Naive thymus-derived CD4-positive, alpha-beta T cell (primary cell): ENCODE results near the gene EPHA3. TPM values are rescaled to one million over a fixed set of nuclear protein-coding genes. Genes with fewer than 3 reads are reported as not detected.

Experiments
- ATAC-seq: fragments of 150-1000 bp; cut with Tn5 transposase; 2 replicates; pipeline ENCODE4 v1.10.0; 2021; ENCODE audit warnings: mild to moderate bottlenecking, moderate library complexity
- CTCF ChIA-PET: fragments of 350-600 bp; sonication (Branson Sonifier 250); formaldehyde crosslinking; loops from one replicate; lab custom pipeline; 2021; ENCODE audit warnings: antibody characterized with exemption; lab: Charles Lee
- POLR2A ChIA-PET: fragments of 350-600 bp; sonication (Branson Sonifier 250); formaldehyde crosslinking; loops from one replicate; lab custom pipeline; 2021; ENCODE audit warnings: antibody characterized with exemption, inconsistent platforms; lab: Charles Lee
- DNase-seq, 9 donors: peaks; one replicate each; pipeline versions ENCODE4 v3.0.0 to v3.0.0-alpha.2; 2020 to 2022; ENCODE audit warnings: mixed read lengths in 1 of 9
- H3K27ac ChIP-seq: one replicate; pipeline ENCODE4 v1.7.0; 2013; ENCODE audit warnings: mild to moderate bottlenecking, low read depth, low read length, moderate library complexity
- H3K27me3 ChIP-seq, 2 donors: one replicate each; pipeline ENCODE4 v1.7.0; 2013; ENCODE audit warnings: low read length in 2 of 2, mild to moderate bottlenecking in 2 of 2, moderate library complexity in 2 of 2; ENCODE audit not compliant: control insufficient read depth in 2 of 2, insufficient read depth in 2 of 2
- H3K36me3 ChIP-seq, 3 experiments: 1 replicate in 2 of 3; 2 replicates in 1 of 3; pipeline ENCODE4 v1.7.0; 2013; ENCODE audit warnings: low read length in 3 of 3, mild to moderate bottlenecking in 3 of 3, moderate library complexity in 1 of 3; ENCODE audit not compliant: insufficient read depth in 3 of 3, control insufficient read depth in 2 of 3
- H3K4me1 ChIP-seq, 2 donors: one replicate each; pipeline ENCODE4 v1.7.0; 2013; ENCODE audit warnings: low read length in 2 of 2, mild to moderate bottlenecking in 2 of 2, moderate library complexity in 1 of 2; ENCODE audit not compliant: control insufficient read depth in 2 of 2, insufficient read depth in 2 of 2
- H3K4me3 ChIP-seq: 2 replicates; pipeline ENCODE4 v1.7.0; 2013; ENCODE audit warnings: mild to moderate bottlenecking, low read length
- H3K9me3 ChIP-seq, 3 experiments: 1 replicate in 2 of 3; 2 replicates in 1 of 3; pipeline ENCODE4 v1.7.0; 2013; ENCODE audit warnings: low read length in 3 of 3; ENCODE audit not compliant: control insufficient read depth in 2 of 3
- H3K27ac Mint-ChIP-seq, 9 donors: one replicate each; pipeline ENCODE4 v1.8.0; 2020 to 2022; ENCODE audit warnings: mixed read lengths in 9 of 9, mild to moderate bottlenecking in 8 of 9, moderate library complexity in 5 of 9, inconsistent platforms in 2 of 9
- H3K27me3 Mint-ChIP-seq, 5 donors: one replicate each; pipeline ENCODE4 v1.8.0; 2021 to 2022; ENCODE audit warnings: mixed read lengths in 5 of 5, mild to moderate bottlenecking in 1 of 5
- H3K36me3 Mint-ChIP-seq, 5 donors: one replicate each; pipeline ENCODE4 v1.8.0; 2020 to 2022; ENCODE audit warnings: mixed read lengths in 5 of 5, mild to moderate bottlenecking in 3 of 5, inconsistent platforms in 1 of 5
- H3K4me1 Mint-ChIP-seq, 7 donors: one replicate each; pipeline ENCODE4 v1.8.0; 2020 to 2022; ENCODE audit warnings: mixed read lengths in 7 of 7, mild to moderate bottlenecking in 3 of 7, inconsistent platforms in 1 of 7
- H3K4me3 Mint-ChIP-seq, 10 donors: one replicate each; pipeline ENCODE4 v1.8.0; 2020 to 2022; ENCODE audit warnings: mild to moderate bottlenecking in 10 of 10, mixed read lengths in 10 of 10, moderate library complexity in 6 of 10, inconsistent platforms in 2 of 10
- H3K9me3 Mint-ChIP-seq, 11 donors: one replicate each; pipeline ENCODE4 v1.8.0; 2020 to 2022; ENCODE audit warnings: mixed read lengths in 11 of 11, mild to moderate bottlenecking in 4 of 11, inconsistent platforms in 1 of 11, moderate library complexity in 1 of 11
- intact Hi-C, 2 donors: fragments of 100-400 bp; cut with micrococcal nuclease; formaldehyde crosslinking; loops; one replicate each; pipeline ENCODE4 v1.15.1; 2023
- polyA plus RNA-seq, 2 donors: library from polyadenylated mRNA; unstranded; fragments of 300-500 nt; fragmentation: Illumina TruSeq; gene quantifications; one replicate each; pipeline ENCODE4 v1.2.3, GENCODE V29; 2021
- total RNA-seq, 6 experiments: library from RNA in 5 of 6; stranded (reverse) in 5 of 6; gene quantifications; 1 replicate in 5 of 6; 2 replicates in 1 of 6; pipeline ENCODE4 v1.2.3 and lab custom pipeline; 2021 to 2026

The EPHA3 gene
- total and polyA plus RNA-seq, 7 experiments from 2014 or later = not detected

- POLR2A ChIA-PET = no interaction called here
- CTCF ChIA-PET = no interaction called here
- no peak for ATAC-seq
Observed at GRCh38 chr3:89402051-89402450, 294.6 kb downstream of the EPHA3 start.

GRCh38 chr3:89405176-89405575 lies 297.8 kb downstream of the EPHA3 start:
- Histone ChIP-seq H3K4me1 (no peaks in the 10 kb centered on the region), H3K9me3 (peaks cover 0 to 3% (median 0%) of the 10 kb centered on the region in 3 experiments), H3K27ac (no peak overlapping the region), H3K27me3 (no peaks in the 10 kb centered on the region), H3K36me3 (no peaks in the 10 kb centered on the region), H3K4me3 (no peak overlapping the region)
- Mint-ChIP-seq H3K27ac (no peak overlapping the region), H3K4me1 (no peaks in the 10 kb centered on the region), H3K4me3 (no peak overlapping the region), H3K36me3 (no peaks in the 10 kb centered on the region), H3K9me3 (peaks cover 0 to 14% (median 5%) of the 10 kb centered on the region in 11 donors), H3K27me3 (no peaks in the 10 kb centered on the region)
- intact Hi-C loops = no loop called here
- ChIA-PET CTCF (no interaction called here), POLR2A (no interaction called here)
- ATAC-seq (no peak), DNase-seq (no peak)

More at GRCh38 chr3:89402051-89402450, 294.6 kb downstream of the EPHA3 start:
- Mint-ChIP-seq H3K9me3 (peaks cover 0 to 14% (median 4%) of the 10 kb centered on the region in 11 donors), H3K27me3 (no peaks in the 10 kb centered on the region), H3K27ac (no peak overlapping the region), H3K36me3 (no peaks in the 10 kb centered on the region), H3K4me1 (no peaks in the 10 kb centered on the region), H3K4me3 (no peak overlapping the region)
- H3K9me3 ChIP-seq = no peaks in the 10 kb centered on the region
- DNase-seq = no peak
- no peaks in the 10 kb centered on the region for H3K4me1 ChIP-seq
- H3K4me3 ChIP-seq = no peak overlapping the region
- H3K27ac ChIP-seq = no peak overlapping the region
- no peaks in the 10 kb centered on the region for H3K36me3 ChIP-seq
- intact Hi-C loops = no loop called here
- no peaks in the 10 kb centered on the region for H3K27me3 ChIP-seq

- no peak overlapping the region for H3K27ac ChIP-seq
- DNase-seq (no peak), ATAC-seq (no peak)
- H3K9me3 Mint-ChIP-seq = peaks cover 0 to 11% (median 5%) of the 10 kb centered on the region in 11 donors
- CTCF ChIA-PET = no interaction called here
- no peaks in the 10 kb centered on the region for H3K27me3 Mint-ChIP-seq
- POLR2A ChIA-PET = no interaction called here
- H3K9me3 ChIP-seq = peaks cover 0 to 3% (median 0%) of the 10 kb centered on the region in 3 experiments
- intact Hi-C loops = no loop called here
- no peak overlapping the region for H3K4me3 ChIP-seq
- H3K36me3 Mint-ChIP-seq = no peaks in the 10 kb centered on the region
- H3K36me3 ChIP-seq = no peaks in the 10 kb centered on the region
- H3K27ac Mint-ChIP-seq = no peak overlapping the region
- no peak overlapping the region for H3K4me3 Mint-ChIP-seq
- H3K4me1 Mint-ChIP-seq = no peaks in the 10 kb centered on the region
- no peaks in the 10 kb centered on the region for H3K4me1 ChIP-seq
- H3K27me3 ChIP-seq = no peaks in the 10 kb centered on the region
Observed at GRCh38 chr3:89405593-89405992, 298.2 kb downstream of the EPHA3 start.

GRCh38 chr3:89411201-89411600 lies 303.8 kb downstream of the EPHA3 start:
- no peak overlapping the region for H3K4me3 Mint-ChIP-seq
- H3K4me1 ChIP-seq = no peaks in the 10 kb centered on the region
- POLR2A ChIA-PET = no interaction called here
- no peaks in the 10 kb centered on the region for H3K36me3 ChIP-seq
- CTCF ChIA-PET = interaction anchor here (0.6 to 0.9 kb wide), 2 partner anchors 13 to 22 kb away, joined by 3 read pairs; no protein-coding TSS in a partner anchor
- no peaks in the 10 kb centered on the region for H3K27me3 Mint-ChIP-seq
- intact Hi-C loops = no loop called here
- no peaks in the 10 kb centered on the region for H3K27me3 ChIP-seq
- peaks cover 0 to 3% (median 0%) of the 10 kb centered on the region in 3 experiments for H3K9me3 ChIP-seq
- no peak overlapping the region for H3K27ac Mint-ChIP-seq
- no peak overlapping the region for H3K4me3 ChIP-seq
- H3K9me3 Mint-ChIP-seq = peaks cover 0 to 6% (median 2%) of the 10 kb centered on the region in 11 donors
- ATAC-seq = no peak
- no peaks in the 10 kb centered on the region for H3K4me1 Mint-ChIP-seq
- no peaks in the 10 kb centered on the region for H3K36me3 Mint-ChIP-seq
- no peak for DNase-seq
- H3K27ac ChIP-seq = no peak overlapping the region

GRCh38 chr3:89414270-89414669 lies 306.8 kb downstream of the EPHA3 start:
- ChIA-PET CTCF (no interaction called here), POLR2A (no interaction called here)
- no peaks in the 10 kb centered on the region for H3K36me3 Mint-ChIP-seq
- peaks cover 0 to 3% (median 0%) of the 10 kb centered on the region in 3 experiments for H3K9me3 ChIP-seq
- H3K4me1 ChIP-seq = no peaks in the 10 kb centered on the region
- H3K4me3 Mint-ChIP-seq = no peak overlapping the region
- H3K9me3 Mint-ChIP-seq = peaks cover 0 to 5% (median 0%) of the 10 kb centered on the region in 11 donors
- ATAC-seq = no peak
- no peak overlapping the region for H3K4me3 ChIP-seq
- no peaks in the 10 kb centered on the region for H3K27me3 Mint-ChIP-seq
- no peak overlapping the region for H3K27ac Mint-ChIP-seq
- no peaks in the 10 kb centered on the region for H3K4me1 Mint-ChIP-seq
- H3K27ac ChIP-seq = no peak overlapping the region
- intact Hi-C loops = no loop called here
- no peak for DNase-seq
- H3K27me3 ChIP-seq = no peaks in the 10 kb centered on the region
- no peaks in the 10 kb centered on the region for H3K36me3 ChIP-seq

GRCh38 chr3:89419647-89420241 lies 312.3 kb downstream of the EPHA3 start:
- Histone ChIP-seq H3K9me3 (no peaks in the 10 kb centered on the region), H3K36me3 (no peaks in the 10 kb centered on the region), H3K27me3 (no peaks in the 10 kb centered on the region), H3K4me3 (no peak overlapping the region), H3K4me1 (no peaks in the 10 kb centered on the region), H3K27ac (no peak overlapping the region)
- no peak overlapping the region for H3K27ac Mint-ChIP-seq
- H3K36me3 Mint-ChIP-seq = no peaks in the 10 kb centered on the region
- peaks cover 0 to 8% (median 0%) of the 10 kb centered on the region in 11 donors for H3K9me3 Mint-ChIP-seq
- intact Hi-C loops = no loop called here
- POLR2A ChIA-PET = no interaction called here
- H3K4me1 Mint-ChIP-seq = no peaks in the 10 kb centered on the region
- ATAC-seq = no peak
- CTCF ChIA-PET = no interaction called here
- H3K4me3 Mint-ChIP-seq = no peak overlapping the region
- no peaks in the 10 kb centered on the region for H3K27me3 Mint-ChIP-seq
- DNase-seq = no peak

- no peaks in the 10 kb centered on the region for H3K27me3 ChIP-seq
- H3K36me3 Mint-ChIP-seq = no peaks in the 10 kb centered on the region
- no peaks in the 10 kb centered on the region for H3K4me1 ChIP-seq
- H3K27me3 Mint-ChIP-seq = no peaks in the 10 kb centered on the region
- no peak overlapping the region for H3K4me3 Mint-ChIP-seq
- no peak for DNase-seq
- H3K4me3 ChIP-seq = no peak overlapping the region
- intact Hi-C loops = no loop called here
- CTCF ChIA-PET = no interaction called here
- no peaks in the 10 kb centered on the region for H3K36me3 ChIP-seq
- H3K9me3 Mint-ChIP-seq = peaks cover 0 to 4% (median 0%) of the 10 kb centered on the region in 11 donors
- H3K9me3 ChIP-seq = no peaks in the 10 kb centered on the region
- no peak for ATAC-seq
- H3K27ac ChIP-seq = no peak overlapping the region
- POLR2A ChIA-PET = no interaction called here
- H3K27ac Mint-ChIP-seq = no peak overlapping the region
- no peaks in the 10 kb centered on the region for H3K4me1 Mint-ChIP-seq
Observed at GRCh38 chr3:89426060-89426459, 318.6 kb downstream of the EPHA3 start.
